ENCODE results near the gene C10orf88.
"Not testable (repeated sequence)": the region's sequence is repeated elsewhere in the genome, so short reads cannot be mapped to it uniquely, and the experiment has no call there.

C10orf88 gene

GRCh38 chr10:122957474-122957873 lies 3.4 kb upstream of the C10orf88 start:
- no peak for DNase-seq

GRCh38 chr10:122955892-122956291 lies 1.9 kb upstream of the C10orf88 start:
- DNase-seq, result no peak

GRCh38 chr10:122954731-122955050 lies 664 bp upstream of the C10orf88 start:
- no peak for DNase-seq

- no peak for DNase-seq
These were observed 4.7 kb downstream of the C10orf88 start for GRCh38 chr10:122949296-122949695.

GRCh38 chr10:122939856-122940543 lies 14.0 kb downstream of the C10orf88 start:
- no peak for DNase-seq

GRCh38 chr10:122939133-122939855 lies 14.7 kb downstream of the C10orf88 start:
- DNase-seq, result no peak

GRCh38 chr10:122931088-122931906 lies 22.7 kb downstream of the C10orf88 start:
- no peak for DNase-seq

GRCh38 chr10:122930140-122930539 lies 23.9 kb downstream of the C10orf88 start:
- DNase-seq, result no peak

- DNase-seq, result no peak
These were observed 38.3 kb downstream of the C10orf88 start for GRCh38 chr10:122915700-122916099.

GRCh38 chr10:122911889-122912484 lies 42.0 kb downstream of the C10orf88 start:
- DNase-seq, result peak; percentile 65

GRCh38 chr10:122910310-122910709 lies 43.7 kb downstream of the C10orf88 start, which contains the start of gene FAM24A:
FAM24A (plus strand) TSS chr10:122910610; CDS start chr10:122911635, 1,025 bp downstream.
- no peak for DNase-seq

- DNase-seq, result not testable (repeated sequence)
These were observed 50.2 kb downstream of the C10orf88 start for GRCh38 chr10:122903861-122904260.

GRCh38 chr10:122894261-122894944 lies 59.6 kb downstream of the C10orf88 start:
- DNase-seq, result no peak

GRCh38 chr10:122884166-122884565 lies 69.9 kb downstream of the C10orf88 start:
- no peak for DNase-seq

- DNase-seq, result no peak
These were observed 71.3 kb downstream of the C10orf88 start for GRCh38 chr10:122882766-122883165.
